ENCODE measurements around the gene AIP. TPM values are rescaled to one million over a fixed set of nuclear protein-coding genes. Genes with fewer than 3 reads are reported as not detected.

The AIP gene
- total RNA-seq, 2 donors from 2014 or later = 64.8 to 76.9 TPM

- ATAC-seq (ENCODE audit: insufficient number of reproducible peaks, low FRiP score, low read depth) (no peak), DNase-seq (ENCODE audit: low spot score) (no peak)
- no peaks in the 10 kb centered on the region for H3K9me3 ChIP-seq
- TF ChIP-seq, protein P1, sequence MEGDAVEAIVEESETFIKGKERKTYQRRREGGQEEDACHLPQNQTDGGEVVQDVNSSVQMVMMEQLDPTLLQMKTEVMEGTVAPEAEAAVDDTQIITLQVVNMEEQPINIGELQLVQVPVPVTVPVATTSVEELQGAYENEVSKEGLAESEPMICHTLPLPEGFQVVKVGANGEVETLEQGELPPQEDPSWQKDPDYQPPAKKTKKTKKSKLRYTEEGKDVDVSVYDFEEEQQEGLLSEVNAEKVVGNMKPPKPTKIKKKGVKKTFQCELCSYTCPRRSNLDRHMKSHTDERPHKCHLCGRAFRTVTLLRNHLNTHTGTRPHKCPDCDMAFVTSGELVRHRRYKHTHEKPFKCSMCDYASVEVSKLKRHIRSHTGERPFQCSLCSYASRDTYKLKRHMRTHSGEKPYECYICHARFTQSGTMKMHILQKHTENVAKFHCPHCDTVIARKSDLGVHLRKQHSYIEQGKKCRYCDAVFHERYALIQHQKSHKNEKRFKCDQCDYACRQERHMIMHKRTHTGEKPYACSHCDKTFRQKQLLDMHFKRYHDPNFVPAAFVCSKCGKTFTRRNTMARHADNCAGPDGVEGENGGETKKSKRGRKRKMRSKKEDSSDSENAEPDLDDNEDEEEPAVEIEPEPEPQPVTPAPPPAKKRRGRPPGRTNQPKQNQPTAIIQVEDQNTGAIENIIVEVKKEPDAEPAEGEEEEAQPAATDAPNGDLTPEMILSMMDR (IDR thresholded peaks at IDR 0.05) = no peak
- no peaks in the 10 kb centered on the region for H3K36me3 ChIP-seq
- no peak overlapping the region for H3K27ac ChIP-seq
- no peaks in the 10 kb centered on the region for H3K4me1 ChIP-seq (ENCODE audit: control insufficient read depth in 1 of 2, low read depth in 2 of 2)
- no peak overlapping the region for H3K4me3 ChIP-seq
- H3K27me3 ChIP-seq (replicated peaks; ENCODE audit: insufficient read depth) = no peaks in the 10 kb centered on the region
These were observed 42.6 kb downstream of the AIP start for GRCh38 chr11:67525275-67525976.

GRCh38 chr11:67528376-67528775 lies 45.5 kb downstream of the AIP start:
- no peak overlapping the region for H3K27ac ChIP-seq
- no peaks in the 10 kb centered on the region for H3K9me3 ChIP-seq
- no peaks in the 10 kb centered on the region for H3K36me3 ChIP-seq
- H3K4me3 ChIP-seq = no peak overlapping the region
- H3K27me3 ChIP-seq (replicated peaks; ENCODE audit: insufficient read depth) = no peaks in the 10 kb centered on the region
- ATAC-seq (ENCODE audit: insufficient number of reproducible peaks, low FRiP score, low read depth) = no peak
- H3K4me1 ChIP-seq (ENCODE audit: control insufficient read depth in 1 of 2, low read depth in 2 of 2) = no peaks in the 10 kb centered on the region
- no peak for DNase-seq (ENCODE audit: low spot score)
- TF ChIP-seq, protein P1 (IDR thresholded peaks at IDR 0.05) = no peak

- TF ChIP-seq, protein P1 (IDR thresholded peaks at IDR 0.05) = no peak
- Histone ChIP-seq H3K4me3 (no peak overlapping the region), H3K27ac (no peak overlapping the region), H3K9me3 (no peaks in the 10 kb centered on the region), H3K36me3 (no peaks in the 10 kb centered on the region), H3K4me1 (ENCODE audit: control insufficient read depth in 1 of 2, low read depth in 2 of 2) (no peaks in the 10 kb centered on the region), H3K27me3 (replicated peaks; ENCODE audit: insufficient read depth) (no peaks in the 10 kb centered on the region)
- no peak for ATAC-seq (ENCODE audit: insufficient number of reproducible peaks, low FRiP score, low read depth)
- DNase-seq (ENCODE audit: low spot score) = no peak
These were observed 47.4 kb downstream of the AIP start for GRCh38 chr11:67530282-67530592.

DNA sequence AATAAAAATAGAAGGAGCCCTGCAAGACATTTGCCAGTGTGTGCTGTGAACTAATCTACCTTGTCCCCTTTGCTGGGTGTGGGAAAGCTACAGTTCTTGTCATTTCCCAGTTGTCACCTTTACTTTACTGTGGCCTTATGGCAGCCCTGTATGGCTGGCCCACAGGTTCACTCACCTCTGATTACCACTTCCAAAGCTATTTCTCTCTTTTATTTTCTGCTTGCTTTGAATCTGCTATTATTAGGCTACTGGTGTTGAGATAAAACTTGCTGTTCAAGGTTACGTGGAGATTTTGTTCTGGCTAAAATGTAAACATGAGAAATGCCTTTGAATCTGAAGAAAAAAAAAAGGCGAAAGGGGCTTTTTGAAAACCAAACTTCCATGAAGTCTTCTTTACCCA lies 50.1 kb downstream of the AIP start:
- no peaks in the 10 kb centered on the region for H3K27me3 ChIP-seq (replicated peaks; ENCODE audit: insufficient read depth)
- H3K4me3 ChIP-seq = no peak overlapping the region
- TF ChIP-seq, protein P1 (IDR thresholded peaks at IDR 0.05) = no peak
- DNase-seq (ENCODE audit: low spot score) (no peak), ATAC-seq (ENCODE audit: insufficient number of reproducible peaks, low FRiP score, low read depth) (no peak)
- H3K9me3 ChIP-seq = no peaks in the 10 kb centered on the region
- no peak overlapping the region for H3K27ac ChIP-seq
- no peaks in the 10 kb centered on the region for H3K4me1 ChIP-seq (ENCODE audit: control insufficient read depth in 1 of 2, low read depth in 2 of 2)
- H3K36me3 ChIP-seq = no peaks in the 10 kb centered on the region

DNA sequence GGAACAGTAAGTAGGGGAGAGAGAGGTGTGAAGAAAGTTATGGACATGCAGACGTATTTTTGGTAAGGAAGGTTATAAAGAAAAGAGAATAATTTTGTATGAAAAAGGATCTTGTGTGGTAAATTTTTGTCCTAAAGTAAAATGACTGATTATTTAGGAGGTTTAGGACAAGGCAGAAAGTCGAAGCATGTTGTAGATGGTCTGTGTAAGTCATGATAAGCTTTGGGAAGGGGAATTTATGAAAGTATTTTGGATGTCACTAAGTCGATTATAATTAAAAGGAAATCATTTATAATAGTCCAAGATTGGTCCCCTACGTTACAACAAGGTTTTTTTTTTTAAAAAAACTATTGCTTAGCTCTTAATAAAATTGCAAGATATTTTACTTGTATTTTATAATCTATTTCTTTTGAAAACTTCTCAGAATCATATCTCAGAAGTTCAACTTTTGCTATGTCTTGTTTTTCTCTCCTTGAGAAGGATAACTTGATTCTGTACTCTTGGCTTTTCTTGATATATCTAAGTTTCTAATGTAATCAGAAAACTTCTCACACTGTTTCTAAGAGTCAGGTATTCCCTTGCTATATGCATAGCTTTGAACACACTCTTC lies 51.3 kb downstream of the AIP start:
- Histone ChIP-seq H3K4me3 (no peak overlapping the region), H3K4me1 (ENCODE audit: control insufficient read depth in 1 of 2, low read depth in 2 of 2) (no peaks in the 10 kb centered on the region), H3K9me3 (no peaks in the 10 kb centered on the region), H3K36me3 (no peaks in the 10 kb centered on the region), H3K27ac (no peak overlapping the region), H3K27me3 (replicated peaks; ENCODE audit: insufficient read depth) (no peaks in the 10 kb centered on the region)
- DNase-seq (ENCODE audit: low spot score) = no peak
- no peak for ATAC-seq (ENCODE audit: insufficient number of reproducible peaks, low FRiP score, low read depth)
- TF ChIP-seq, protein P1 (IDR thresholded peaks at IDR 0.05) = no peak
